ENCODE measurements around the gene BIRC3. TPM values are rescaled to one million over a fixed set of nuclear protein-coding genes. Genes with fewer than 3 reads are reported as not detected.

Gene BIRC3
- total and polyA plus RNA-seq, 2 of the 4 experiments (the other 2 are of a cell fraction), result 2.2 to 5.0 TPM

- Histone ChIP-seq H3K27me3 (ENCODE audit: control insufficient read depth, insufficient read depth, low read length) (no peaks in the 10 kb centered on the region), H3K18ac (ENCODE audit: low read depth, low read length) (peak overlapping the region; percentile 96), H2BK20ac (ENCODE audit: low read depth, low read length) (peak overlapping the region; percentile 99), H3K4me1 (ENCODE audit: control insufficient read depth, insufficient read depth, low read length) (no peaks in the 10 kb centered on the region; the same call in 1 of the 2 replicates), H2AK5ac (ENCODE audit: low read depth, low read length) (peak overlapping the region; percentile 75; the same call in 1 of the 2 replicates), H3K79me1 (ENCODE audit: low read depth in 1 of 2, low read length in 2 of 2) (peaks cover 0 to 28% of the 10 kb centered on the region in 2 experiments; a peak in 3 of 4 replicates), H4K5ac (ENCODE audit: low read depth, low read length) (peak overlapping the region; percentile 94), H3K4ac (ENCODE audit: low read depth, low read length) (peak overlapping the region; percentile 100), H4K91ac (ENCODE audit: insufficient read depth, low read depth, low read length) (peak overlapping the region; percentile 100), H3K36me3 (ENCODE audit: control insufficient read depth, insufficient read depth, low read length) (peaks cover 9% of the 10 kb centered on the region), H3K9me3 (ENCODE audit: control insufficient read depth, insufficient read depth, low read length) (no peaks in the 10 kb centered on the region), H3K14ac (replicated peaks; ENCODE audit: low read depth, low read length) (peak overlapping the region; percentile 100), H3K56ac (ENCODE audit: extremely low read depth, insufficient read depth, low read length) (peak overlapping the region; percentile 100), H2AFZ (replicated peaks; ENCODE audit: low read length, poor library complexity) (peak overlapping the region; percentile 98), H2BK120ac (ENCODE audit: low read depth, low read length) (peak overlapping the region; percentile 100), H3K9ac (ENCODE audit: low read depth, low read length) (peak overlapping the region; percentile 94), H2BK5ac (ENCODE audit: low read depth, low read length, poor library complexity, severe bottlenecking) (peak overlapping the region; percentile 99), H4K20me1 (ENCODE audit: insufficient read depth, low read length) (peaks cover 9% of the 10 kb centered on the region; the same call in 1 of the 2 replicates), H4K8ac (ENCODE audit: low read depth in 2 of 2, low read length in 2 of 2) (peak overlapping the region; percentile 92 to 99), H3K27ac (ENCODE audit: insufficient read depth, low read length) (peak overlapping the region; percentile 95), H2BK15ac (ENCODE audit: low read depth, low read length) (peak overlapping the region; percentile 99; the same call in 2 of the 3 replicates), H2AK9ac (replicated peaks; ENCODE audit: low read depth, low read length, poor library complexity) (peak overlapping the region; percentile 98), H3K9me1 (ENCODE audit: insufficient read depth, low read length) (0 out of 2 replicates have a peak, but pooled peaks cover 3% of the 10 kb centered on the region), H3K4me2 (ENCODE audit: low read depth, low read length) (peak overlapping the region; percentile 87), H3K23ac (ENCODE audit: low read depth, low read length) (peak overlapping the region; percentile 100), H3K4me3 (ENCODE audit: insufficient read depth, low read depth, low read length) (peak overlapping the region; percentile 81)
- peak; percentile 79 for DNase-seq
- dilution Hi-C loops (cut with HindIII; ENCODE audit: low sequenced_read_pairs, unreplicated experiment) (no loop called here), intact Hi-C loops (cut with micrococcal nuclease) (loop anchor here (5.0 kb wide), 2 partner anchors 106 to 234 kb away; partner anchors contain the start of genes TMEM123 and YAP1), in situ Hi-C loops (cut with MboI; ENCODE audit: low sequenced_read_pairs) (no loop called here)
- POLR2A ChIA-PET (ENCODE audit: unreplicated experiment), result no interaction called here
- WGBS, 2 experiments (ENCODE audit: extremely low coverage in 2 of 2, insufficient read length in 1 of 2), result no CpG with 5 or more reads among the region's 5 CpGs
- BruUV-seq (replicated peaks), result TSS peak; percentile 87
- CTCF ChIA-PET, result no interaction called here
- TF ChIP-seq MAFK (IDR thresholded peaks at IDR 0.05; ENCODE audit: low read depth, low read length), result peak; percentile 71
- no peak for TF ChIP-seq MAZ (IDR thresholded peaks at IDR 0.05; ENCODE audit: borderline replicate concordance, low read depth, low read length)
- ATAC-seq (ENCODE audit: low read depth), result no peak
These were observed 29.1 kb downstream of the BIRC3 start for GRCh38 chr11:102346456-102346747.

Measured in IMR-90 (cell line).